DMS 273 treated with DMSO at 0.1 percent for 48 hours (cell line): Measurements from ENCODE around the gene DDN.
A peak's percentile ranks its signal among the peaks of the same experiment; 100 is the strongest.

ENCODE experiments used
- DNase-seq: peaks from one replicate; lab custom pipeline; 2025; lab: John Stamatoyannopoulos, UW

The DDN gene

GRCh38 chr12:48966177-48966895, 32.8 kb downstream of the DDN start:
- no peak for DNase-seq

GRCh38 chr12:48965298-48965838, 33.8 kb downstream of the DDN start:
- no peak for DNase-seq

GRCh38 chr12:48961801-48962200, 37.4 kb downstream of the DDN start:
- no peak for DNase-seq

GRCh38 chr12:48961331-48961730, 37.8 kb downstream of the DDN start:
- DNase-seq: no peak

- no peak for DNase-seq
Measured at GRCh38 chr12:48960834-48961233, 38.3 kb downstream of the DDN start.

GRCh38 chr12:48958049-48958388, 41.2 kb downstream of the DDN start:
- DNase-seq: no peak

- peak; percentile 56 for DNase-seq
Measured at GRCh38 chr12:48957141-48958048, 41.8 kb downstream of the DDN start, which contains the start of gene ARF3. ARF3 (minus strand) TSS chr12:48957487; CDS start chr12:48941095, 16,392 bp downstream.

GRCh38 chr12:48956279-48957140, 42.7 kb downstream of the DDN start:
- peak; percentile 82 for DNase-seq

- no peak for DNase-seq
Measured at GRCh38 chr12:48954841-48955501, 44.2 kb downstream of the DDN start.

GRCh38 chr12:48954061-48954460, 45.1 kb downstream of the DDN start:
- DNase-seq: no peak

- DNase-seq: no peak
Measured at GRCh38 chr12:48952691-48953090, 46.5 kb downstream of the DDN start.

- no peak for DNase-seq
Measured at GRCh38 chr12:48947727-48948126, 51.4 kb downstream of the DDN start.

GRCh38 chr12:48946943-48947342, 52.2 kb downstream of the DDN start:
- DNase-seq: no peak

GRCh38 chr12:48946205-48946604, 53.0 kb downstream of the DDN start:
- no peak for DNase-seq
